CD1c-positive myeloid dendritic cell (primary cell): Measurements from ENCODE around the gene CEP170B.
A peak's percentile ranks its signal among the peaks of the same experiment; 100 is the strongest.

Experiments used
- DNase-seq: peaks from one replicate; pipeline ENCODE4 v3.0.0-alpha.2; 2016; ENCODE audit errors: extremely low spot score

Gene CEP170B

DNA sequence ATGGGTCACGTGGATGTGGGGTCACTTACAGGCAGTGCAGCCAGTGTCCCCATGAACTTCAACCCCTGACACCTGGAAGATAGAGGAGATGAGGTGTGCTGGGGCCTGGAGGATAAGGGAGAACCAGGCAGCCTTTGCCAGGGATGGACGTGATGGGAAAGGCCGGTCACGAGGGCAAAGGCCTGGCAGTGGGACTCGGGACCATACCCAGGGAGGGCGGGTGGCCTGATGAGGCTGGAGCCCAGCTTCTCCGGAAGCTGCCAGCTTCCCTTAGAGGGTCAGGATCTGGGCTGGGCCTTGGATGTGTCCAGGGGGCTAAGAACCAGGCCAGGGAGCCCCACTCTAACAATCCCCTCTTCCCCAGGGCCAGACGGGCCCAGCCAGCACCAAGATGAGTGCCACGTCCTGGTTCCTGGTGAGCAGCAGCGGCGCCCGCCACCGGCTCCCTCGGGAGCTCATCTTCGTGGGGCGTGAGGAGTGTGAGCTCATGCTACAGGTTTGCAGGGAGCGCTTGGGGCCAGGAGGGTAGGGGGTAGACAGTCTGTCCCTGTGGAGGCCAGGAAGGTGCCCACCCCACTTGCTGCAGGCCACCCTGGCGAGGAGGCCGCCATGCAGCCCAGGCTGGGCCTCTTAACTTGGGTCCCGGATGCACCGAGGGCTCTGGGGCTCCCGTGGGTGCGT lies 3.1 kb downstream of the CEP170B start:
- no peak for DNase-seq

DNA sequence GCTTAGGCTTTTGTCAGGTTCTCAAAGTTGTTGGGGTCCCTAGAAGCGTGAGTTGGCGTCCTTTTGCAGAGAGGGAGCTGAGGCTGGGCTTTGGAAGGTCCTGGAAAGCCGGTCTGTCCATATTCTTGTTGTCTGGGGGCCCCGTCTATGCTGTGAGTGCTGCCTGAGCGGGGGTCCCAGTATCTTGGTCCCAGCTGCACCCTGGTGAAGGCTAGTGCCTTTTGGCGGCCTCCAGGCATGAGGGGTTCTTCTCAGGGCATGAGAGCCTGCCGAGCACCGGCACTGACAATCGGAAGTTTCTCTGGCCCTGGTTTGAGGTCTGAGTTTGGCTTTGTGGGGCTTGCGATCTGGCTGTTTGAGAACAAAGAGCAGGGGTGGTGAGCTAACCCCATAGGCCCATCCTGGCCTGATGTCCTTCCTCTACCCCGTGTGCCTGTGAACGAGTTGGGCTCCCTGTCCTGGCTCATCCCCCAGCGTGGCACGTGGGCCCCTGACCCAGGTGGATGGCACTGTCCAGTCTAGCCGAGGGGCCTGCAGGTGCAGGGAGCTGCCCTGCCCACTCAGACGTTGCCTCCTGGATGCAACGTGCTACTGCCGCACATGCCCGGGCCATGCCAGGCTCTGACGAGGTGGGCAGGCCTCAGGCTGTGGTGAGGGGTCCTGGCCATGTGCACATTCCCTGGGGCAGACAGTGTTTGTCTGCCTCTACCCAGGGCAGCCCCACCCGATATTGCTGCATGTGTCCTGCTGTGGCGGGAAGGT lies 3.9 kb downstream of the CEP170B start:
- no peak for DNase-seq

DNA sequence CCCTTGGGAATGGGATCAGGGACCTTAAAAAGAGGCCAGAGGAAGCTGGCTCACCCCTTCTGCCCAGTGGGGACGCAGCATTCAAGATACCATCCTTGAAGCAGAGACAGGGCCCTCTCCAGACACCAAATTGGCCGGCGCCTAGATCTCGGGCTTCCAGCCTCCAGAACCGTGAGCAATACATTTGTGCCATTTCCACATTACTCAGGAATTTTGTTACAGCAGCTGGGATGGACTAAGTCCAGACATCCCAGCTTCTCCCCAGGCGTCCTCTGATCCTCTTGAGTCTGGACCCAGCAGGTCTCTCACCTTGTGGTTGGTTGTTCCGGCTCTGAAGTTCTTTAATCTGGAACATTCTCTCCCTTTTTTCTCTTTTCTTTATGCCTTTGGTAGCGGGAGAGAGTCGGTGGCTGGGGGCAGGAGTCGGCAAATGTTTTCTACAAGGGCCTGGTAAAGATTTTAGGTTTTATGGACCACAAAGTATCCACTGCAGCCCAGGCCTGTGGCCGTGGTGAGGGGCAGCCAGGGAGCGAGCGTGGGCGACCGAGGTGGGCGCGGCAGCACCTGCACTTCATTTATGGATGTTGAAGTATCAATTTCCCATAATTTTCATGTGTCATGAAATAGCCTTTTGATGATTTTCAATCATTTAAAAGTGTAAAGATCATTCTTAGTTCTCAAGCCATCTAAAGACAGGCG lies 4.8 kb downstream of the CEP170B start:
- DNase-seq, result no peak

DNA sequence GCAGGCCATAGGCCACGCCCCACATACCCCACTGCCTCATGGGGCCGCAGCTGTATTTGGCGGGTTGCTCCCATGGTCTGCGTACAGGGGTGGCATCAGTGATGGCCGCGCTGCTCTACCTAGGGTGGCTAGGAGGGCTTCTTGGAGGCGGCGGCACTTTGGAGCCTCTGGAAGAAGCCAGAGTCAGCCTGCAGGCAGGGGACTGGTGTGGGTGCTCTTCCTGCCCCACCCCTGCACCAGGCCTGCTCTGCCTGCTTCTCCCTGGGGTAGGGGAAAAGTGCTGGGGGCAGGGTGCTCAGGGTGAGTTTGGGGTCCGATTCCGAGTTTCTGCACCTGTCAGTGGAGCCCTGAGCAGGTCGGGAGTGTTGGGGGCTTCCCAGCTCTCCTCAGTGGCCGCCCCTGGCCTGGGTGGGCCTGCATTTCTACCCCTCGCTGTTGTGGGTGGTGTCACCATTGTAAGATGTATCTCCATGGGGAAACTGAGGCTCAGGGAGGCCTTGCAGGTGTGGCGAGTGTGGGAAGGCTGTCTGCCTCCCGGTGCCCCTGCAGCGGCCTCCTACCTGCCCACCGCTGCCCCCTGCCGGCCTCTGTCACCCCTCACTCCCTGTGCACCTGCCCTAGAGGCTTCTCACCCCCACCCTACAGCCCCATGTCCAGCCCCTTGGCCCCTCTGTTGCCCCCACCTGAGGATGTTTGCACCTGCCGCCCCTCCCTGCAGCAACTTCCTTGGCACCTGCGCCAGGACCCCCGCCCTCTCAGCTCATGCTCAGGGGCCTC lies 5.5 kb downstream of the CEP170B start:
- no peak for DNase-seq

DNA sequence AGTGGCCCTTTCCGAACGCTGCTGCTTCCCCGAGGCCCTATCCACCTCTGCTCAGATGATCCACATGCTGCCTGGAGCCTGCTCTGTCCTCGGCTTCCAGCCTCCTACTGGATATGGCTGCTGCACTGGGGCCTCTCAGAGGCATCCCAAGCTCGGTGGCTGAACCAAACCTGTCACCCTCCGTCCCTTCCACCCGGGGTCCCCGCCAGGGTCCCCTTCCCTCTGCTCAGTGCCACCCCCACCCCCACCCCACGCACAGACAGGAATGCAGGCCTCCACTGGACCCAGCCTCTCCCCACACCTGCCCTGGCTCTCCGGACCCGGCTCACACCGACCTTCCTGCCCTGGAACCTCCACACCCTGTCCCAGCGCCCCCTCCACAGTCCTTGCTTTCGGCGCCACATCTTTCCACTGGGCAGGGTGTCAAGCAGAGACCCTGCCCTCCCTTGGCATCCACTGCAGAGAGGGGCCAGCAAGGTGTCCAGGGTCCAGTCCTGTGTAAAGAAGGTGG lies 6.1 kb downstream of the CEP170B start:
- no peak for DNase-seq

DNA sequence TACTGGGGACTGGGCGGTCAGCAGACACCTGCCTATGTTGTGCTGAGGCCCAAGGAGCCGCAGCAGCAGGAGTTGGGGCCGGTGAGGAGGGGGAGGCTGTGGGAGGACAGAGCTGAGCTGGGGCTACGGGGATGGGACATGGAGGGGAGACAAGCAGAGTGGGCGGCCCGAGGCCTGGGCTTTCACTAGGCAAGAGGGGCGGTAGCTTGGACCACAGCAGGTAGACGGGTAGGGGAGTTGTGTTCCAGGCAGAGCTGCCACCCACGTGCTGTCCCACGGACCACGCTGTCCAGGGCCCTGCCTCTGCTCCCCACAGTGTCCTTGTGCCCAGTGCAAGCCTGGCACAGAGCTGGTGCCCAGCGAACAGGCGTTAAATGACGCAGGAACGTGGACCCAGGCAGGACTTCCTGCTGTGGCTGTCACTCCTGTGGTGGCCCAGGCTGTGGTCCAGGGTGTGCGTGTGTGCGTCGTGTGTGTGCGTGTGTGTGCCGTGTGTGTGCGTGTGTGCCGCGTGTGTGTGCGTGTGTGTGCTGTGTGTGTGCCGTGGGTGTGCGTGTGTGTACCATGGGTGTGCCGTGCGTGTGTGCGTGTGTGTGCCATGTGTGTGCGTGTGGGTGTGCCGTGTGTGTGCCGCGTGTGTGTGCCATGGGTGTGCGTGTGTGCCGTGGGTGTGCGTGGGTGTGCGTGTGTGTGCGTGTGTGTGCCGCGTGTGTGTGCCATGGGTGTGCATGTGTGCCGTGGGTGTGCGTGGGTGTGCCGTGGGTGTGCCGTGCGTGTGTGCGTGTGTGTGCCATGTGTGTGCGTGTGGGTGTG lies 6.8 kb downstream of the CEP170B start:
- no peak for DNase-seq

DNA sequence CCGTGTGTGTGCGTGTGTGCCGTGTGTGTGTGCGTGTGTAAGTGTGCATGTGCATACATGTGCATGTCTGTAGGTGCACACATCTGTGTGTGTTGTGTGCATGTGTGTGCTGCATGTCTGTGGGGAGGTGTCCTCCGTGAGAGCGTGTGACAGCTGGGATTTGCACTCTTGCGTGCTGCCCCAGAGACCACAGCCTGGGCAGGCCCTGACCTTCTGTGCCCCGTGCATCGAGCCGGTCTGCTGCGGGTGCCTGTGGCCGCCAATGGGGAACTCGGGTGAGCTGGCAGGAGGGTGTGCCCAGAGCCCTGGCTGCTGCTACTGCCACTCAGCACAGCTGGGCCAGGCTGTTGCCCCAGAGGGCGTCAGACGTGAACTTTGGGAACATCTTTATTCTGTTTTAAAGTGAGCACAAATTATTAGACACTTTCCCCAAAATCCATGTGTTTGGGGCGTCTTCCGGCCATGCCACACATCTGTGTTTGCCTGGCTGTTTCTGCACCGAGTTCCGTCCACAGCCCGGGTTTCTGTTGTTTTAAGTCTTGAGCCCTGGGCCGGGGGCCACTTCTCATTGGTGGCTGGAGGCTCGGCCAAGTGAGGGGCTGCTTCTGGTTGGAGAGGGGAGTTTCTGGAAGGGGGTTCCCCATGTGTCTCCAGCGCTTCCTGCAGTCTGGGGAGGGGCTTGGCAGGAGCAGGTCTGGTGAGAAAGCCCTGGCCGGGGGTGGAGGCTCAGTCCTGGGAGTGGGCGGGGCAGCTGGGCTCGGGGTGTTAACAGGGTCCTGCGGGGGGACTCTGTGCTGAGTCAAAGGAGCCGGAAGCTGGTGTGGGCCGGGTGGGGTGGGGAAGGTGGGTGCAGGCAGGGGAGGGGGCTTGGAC lies 7.6 kb downstream of the CEP170B start:
- peak; percentile 62 for DNase-seq

DNA sequence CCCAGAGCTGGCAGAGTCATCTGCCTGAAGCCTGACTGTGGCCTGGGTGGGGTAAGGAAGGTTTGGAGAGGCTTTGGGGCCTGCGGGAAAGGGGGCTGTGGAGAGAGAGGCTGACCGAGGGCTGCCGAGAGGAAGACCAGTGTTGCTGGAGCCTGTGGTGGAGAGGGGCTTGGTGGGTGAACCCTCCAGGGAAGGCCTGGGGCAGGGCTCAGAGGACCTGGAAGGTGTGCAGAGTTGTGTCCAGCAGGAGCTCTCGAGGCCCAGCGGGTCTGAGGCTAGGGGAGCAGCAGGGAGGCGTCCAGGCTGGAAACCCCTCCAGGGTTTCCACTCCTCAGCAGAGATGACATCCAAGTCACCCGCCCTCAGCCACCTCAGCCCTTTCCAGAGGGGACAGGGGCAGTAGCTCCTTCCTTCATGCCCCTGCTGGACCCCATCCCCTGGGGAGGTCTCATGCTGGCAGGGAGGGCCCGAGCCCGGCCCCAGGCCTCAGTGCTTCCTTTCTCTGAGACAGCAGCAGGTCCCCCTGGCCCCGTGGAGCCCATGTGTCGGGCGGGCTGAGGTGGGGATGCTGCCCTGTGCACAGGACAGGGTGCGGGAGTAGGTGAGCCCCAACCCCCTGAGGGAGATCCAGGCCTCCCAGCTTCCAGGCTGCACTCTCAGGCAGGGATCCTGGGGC lies 8.4 kb downstream of the CEP170B start:
- DNase-seq, result no peak

DNA sequence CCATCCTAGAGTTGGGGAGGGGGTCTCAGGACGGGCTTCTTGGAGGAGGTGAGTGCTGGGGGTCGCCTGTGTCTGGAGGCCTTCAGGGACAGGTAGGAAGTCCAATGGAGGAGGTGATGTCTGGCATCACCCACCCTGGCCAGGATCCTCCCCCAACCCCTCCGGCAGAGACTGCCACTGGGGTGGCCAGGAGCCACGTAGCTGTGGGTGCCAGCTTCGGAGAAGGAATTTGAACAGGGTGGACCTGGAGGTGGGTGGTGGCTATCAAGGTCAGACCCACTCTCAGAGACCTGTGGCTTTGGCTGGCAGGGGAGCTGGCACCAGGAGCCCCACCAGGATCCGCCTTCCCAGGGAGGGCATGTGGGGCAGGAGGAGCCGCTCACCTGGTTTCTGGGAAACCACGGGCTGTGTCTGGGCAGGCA lies 9.1 kb downstream of the CEP170B start:
- DNase-seq, result no peak

DNA sequence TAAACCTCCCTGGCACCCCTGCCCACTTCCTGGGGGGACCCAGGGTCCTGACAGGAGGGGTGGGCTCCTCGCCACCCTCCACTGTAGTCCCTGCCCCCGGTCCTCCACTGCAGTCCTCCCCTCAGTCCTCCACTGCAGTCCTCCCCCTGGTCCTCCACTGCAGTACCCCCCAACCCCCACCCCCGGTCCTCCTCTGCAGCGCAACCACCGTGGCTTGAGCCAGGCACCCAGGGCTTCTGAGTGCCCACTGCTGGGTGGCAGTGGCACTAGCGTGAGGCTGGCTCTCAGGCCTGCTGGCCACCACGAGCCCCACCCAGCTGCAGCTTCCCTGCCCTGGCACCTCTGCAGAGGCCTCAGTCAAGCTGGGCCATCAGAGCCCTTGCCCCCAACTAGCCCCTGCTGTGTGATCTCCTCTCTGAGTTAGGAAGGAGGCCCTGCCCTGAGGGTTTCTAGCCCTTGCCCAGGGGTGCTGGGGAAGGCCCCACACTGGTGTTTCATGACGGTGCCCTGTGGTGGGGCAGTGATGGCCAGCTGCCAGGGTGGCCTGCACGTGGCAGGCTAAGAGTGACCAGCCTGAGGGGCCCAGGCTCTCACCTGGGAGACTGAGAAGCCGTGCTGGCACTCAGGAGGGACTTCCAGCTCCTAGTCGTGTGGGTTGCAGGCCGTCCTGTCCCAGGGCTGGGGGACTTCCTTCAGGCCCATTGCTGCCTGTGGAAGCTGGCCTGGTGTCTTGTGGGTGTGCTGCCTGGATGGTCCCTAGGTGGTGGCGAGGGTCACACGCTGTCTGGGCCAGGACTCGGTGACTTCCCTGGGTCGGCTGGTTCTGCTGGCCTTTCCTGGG lies 9.7 kb downstream of the CEP170B start:
- DNase-seq, result no peak

DNA sequence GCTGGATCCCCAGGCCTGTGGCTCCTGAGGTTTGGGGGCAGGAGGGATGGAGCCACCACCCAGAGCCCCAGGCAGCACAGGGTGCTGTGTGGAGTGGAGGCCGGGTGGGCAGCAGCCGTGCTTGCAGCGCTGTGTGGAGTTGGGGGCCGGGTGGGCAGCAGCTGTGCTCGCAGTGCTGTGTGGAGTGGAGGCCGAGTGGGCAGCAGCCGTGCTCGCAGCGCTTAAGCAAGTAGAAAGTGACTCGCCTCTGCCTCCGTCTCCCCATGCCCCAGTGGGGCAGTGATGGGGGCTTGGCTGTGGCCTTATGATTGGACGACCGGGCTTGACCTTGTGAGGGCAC lies 10.3 kb downstream of the CEP170B start:
- DNase-seq, result no peak

DNA sequence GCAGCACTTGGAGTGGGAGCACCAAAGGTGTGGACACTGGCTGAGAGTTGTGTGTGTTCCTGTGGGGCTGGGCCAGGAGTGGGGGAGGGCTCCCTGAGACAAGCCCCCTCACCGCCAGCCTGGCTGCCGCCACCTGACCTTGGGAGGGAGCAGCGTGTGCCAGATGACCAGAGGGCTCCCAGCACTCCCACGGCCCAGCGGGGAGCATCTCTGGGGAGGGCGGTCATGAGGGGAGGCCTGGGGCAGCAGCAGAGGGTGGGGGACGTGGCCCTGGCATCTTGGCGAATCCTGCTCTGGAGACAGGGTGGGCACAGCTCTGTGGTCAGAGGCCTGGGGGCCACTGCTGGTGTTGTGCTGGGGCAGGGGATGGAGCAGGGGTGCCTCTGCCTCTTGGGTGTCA lies 10.7 kb downstream of the CEP170B start:
- DNase-seq, result no peak

DNA sequence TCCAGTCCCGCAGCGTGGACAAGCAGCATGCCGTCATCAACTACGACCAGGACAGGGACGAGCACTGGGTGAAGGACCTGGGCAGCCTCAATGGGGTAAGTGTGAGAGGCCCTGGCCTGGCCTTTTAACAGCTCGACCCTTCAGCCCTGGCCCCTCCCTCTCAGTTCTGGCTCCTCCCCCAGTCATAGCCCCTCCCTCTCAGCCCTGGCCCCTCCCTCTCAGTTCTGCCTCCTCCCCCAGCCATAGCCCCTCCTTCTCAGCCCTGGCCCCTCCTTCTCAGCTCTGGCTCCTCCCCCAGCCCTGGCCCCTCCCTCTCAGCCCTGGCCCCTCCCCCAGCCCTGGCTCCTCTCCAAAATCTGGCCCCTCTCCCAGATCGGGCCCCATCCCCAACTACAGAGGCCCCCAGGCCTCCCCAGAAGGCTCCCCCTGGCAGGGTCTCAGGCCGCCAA lies 11.2 kb downstream of the CEP170B start:
- peak; percentile 29 for DNase-seq

DNA sequence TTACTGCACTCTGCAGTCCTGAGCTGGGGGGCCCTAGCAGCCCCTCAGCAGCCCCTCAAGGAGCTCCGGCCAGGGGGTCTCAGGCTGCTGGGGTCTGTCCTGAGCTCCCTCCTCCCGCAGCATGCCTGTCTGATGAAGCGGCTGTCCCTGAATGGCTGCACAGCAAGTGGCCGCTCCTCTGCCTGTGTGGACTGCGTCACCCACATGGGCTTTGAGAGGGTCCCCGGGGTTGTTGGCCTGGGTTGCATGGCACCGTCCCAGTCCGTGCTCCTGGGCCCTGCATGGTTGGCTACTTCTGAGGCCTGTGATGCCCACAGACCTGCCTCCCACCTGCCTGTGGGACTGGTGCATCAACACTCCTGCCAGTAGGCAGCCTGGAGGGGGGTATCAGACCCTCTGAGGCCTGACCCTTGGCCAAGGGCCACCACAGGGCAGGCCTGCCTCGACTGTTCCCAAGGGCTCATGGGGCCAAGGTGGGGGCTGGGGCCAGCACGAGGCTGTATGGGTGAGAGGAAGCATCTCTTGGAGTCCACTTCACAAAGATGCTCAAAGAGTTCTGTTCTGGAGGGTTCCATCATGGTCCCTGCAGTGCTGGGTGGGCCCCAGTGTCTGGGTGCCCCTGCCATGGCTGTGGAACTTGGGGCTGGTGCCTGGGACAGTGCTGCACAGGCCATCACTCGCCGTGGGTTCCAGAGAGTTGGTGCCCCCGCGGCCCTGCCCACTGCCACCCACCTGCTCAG lies 12.2 kb downstream of the CEP170B start:
- DNase-seq, result no peak

DNA sequence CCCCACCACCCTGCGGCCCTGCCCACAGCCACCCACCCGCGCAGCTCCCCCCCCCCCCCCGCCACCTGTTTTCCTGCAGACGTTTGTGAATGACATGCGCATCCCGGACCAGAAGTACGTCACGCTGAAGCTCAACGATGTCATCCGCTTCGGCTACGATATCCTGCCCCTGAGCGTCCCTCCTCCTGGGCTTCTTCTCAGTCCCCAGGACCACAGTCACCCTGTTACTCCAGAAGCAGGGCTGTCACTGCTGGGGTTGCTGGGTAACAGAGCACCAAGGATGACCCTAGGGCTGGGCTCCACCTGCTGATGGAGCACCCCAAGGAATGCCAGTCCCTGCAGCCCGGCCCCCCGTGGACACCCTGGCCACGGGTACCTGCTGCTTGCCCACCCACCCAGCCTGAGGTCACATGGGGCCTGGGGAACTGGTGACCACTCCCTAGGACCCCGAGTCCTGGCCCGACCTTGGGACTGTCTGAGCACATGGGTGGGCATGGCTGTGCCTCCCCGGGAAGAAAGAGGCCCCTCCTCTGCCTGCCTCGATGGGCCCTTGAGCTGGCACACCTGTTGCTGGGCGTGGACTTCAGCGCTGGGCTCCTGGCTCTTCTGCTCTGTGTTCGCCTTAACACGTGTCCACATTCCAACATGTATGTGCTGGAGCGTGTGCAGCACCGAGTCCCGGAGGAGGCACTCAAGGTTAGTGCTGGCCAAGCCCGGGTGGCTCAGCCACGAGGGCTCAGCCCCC lies 12.9 kb downstream of the CEP170B start:
- DNase-seq, result no peak

DNA sequence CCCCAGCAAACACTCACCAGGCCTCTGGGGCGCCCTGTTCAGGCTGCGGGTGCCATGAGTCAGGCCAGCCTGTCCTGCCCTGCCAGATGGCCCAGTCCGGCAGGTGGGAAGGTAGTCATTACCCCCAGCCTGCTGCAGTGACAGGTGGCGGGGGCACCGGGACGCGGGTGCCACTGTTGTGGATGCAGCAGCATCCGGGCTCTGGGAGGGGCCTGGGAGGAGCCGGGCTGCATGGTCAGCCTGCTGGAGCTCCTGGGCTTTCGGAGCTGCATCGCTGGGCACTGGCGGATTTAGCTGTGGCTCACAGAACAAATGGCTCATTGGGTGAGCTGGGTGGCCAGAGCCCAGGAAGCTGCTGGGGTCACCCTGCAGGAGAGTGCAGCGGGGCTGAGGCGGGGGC lies 13.5 kb downstream of the CEP170B start:
- no peak for DNase-seq
